PC-9 (cell line): Measurements from ENCODE around the gene MCTP1. TPM values are rescaled to one million over a fixed set of nuclear protein-coding genes. Genes with fewer than 3 reads are reported as not detected.

Experiments used
- BruUV-seq: library from RNA; stranded (reverse); fragments of 400-500 nt; replicated peaks from 2 replicates; lab custom pipeline; 2021; lab: Mats Ljungman, UMichigan
- CTCF ChIA-PET: fragments of 300-600 bp; sonication (Branson Sonifier 250); formaldehyde crosslinking; loops from one replicate; lab custom pipeline; 2022; ENCODE audit warnings: antibody characterized with exemption; lab: Charles Lee
- POLR2A ChIA-PET: fragments of 300-600 bp; sonication (Branson Sonifier 250); formaldehyde crosslinking; loops from one replicate; lab custom pipeline; 2022; ENCODE audit warnings: antibody characterized with exemption; ENCODE audit not compliant: unreplicated experiment; lab: Charles Lee
- DNase-seq, 2 experiments: peaks; one replicate each; pipeline versions ENCODE4 v3.0.0 to v3.0.0-alpha.2; 2015 to 2022; ENCODE audit warnings: mixed read lengths in 1 of 2
- H2AFZ ChIP-seq: fragments of 200-600 bp; sonication (generic); 2 replicates; pipeline ENCODE4 v1.8.1; 2017; ENCODE audit warnings: antibody characterized with exemption
- H3F3A ChIP-seq: fragments of 200-600 bp; sonication (generic); 2 replicates; pipeline ENCODE4 v1.8.1; 2017; ENCODE audit warnings: antibody characterized with exemption, mild to moderate bottlenecking, low read depth; ENCODE audit not compliant: insufficient read depth
- H3K27ac ChIP-seq: fragments of 200-600 bp; sonication (generic); 2 replicates; pipeline ENCODE4 v1.6.1; 2016; ENCODE audit warnings: mixed run types
- H3K27me3 ChIP-seq: fragments of 200-600 bp; sonication (generic); 2 replicates; pipeline ENCODE4 v1.6.1; 2016; ENCODE audit warnings: low read depth, mixed run types; ENCODE audit not compliant: insufficient read depth
- H3K36me3 ChIP-seq: fragments of 200-600 bp; sonication (generic); 2 replicates; pipeline ENCODE4 v1.6.1; 2016; ENCODE audit warnings: low read depth, mixed run types
- H3K4me1 ChIP-seq: fragments of 200-600 bp; sonication (generic); replicated peaks from 2 replicates; pipeline ENCODE4 v1.6.1; 2016; ENCODE audit warnings: mixed run types; ENCODE audit not compliant: insufficient read depth
- H3K4me2 ChIP-seq: fragments of 200-600 bp; sonication (generic); 2 replicates; pipeline ENCODE4 v1.6.1; 2017; ENCODE audit warnings: mixed run types
- H3K4me3 ChIP-seq: fragments of 200-600 bp; sonication (generic); 2 replicates; pipeline ENCODE4 v1.6.1; 2016; ENCODE audit warnings: mixed run types
- H3K79me2 ChIP-seq: fragments of 200-600 bp; sonication (generic); 2 replicates; pipeline ENCODE4 v1.6.1; 2017; ENCODE audit warnings: low read depth, mixed run types
- H3K9me2 ChIP-seq: fragments of 200-600 bp; sonication (generic); 2 replicates; pipeline ENCODE4 v1.8.1; 2017; ENCODE audit warnings: mild to moderate bottlenecking; ENCODE audit not compliant: insufficient read depth
- H3K9me3 ChIP-seq: fragments of 200-600 bp; sonication (generic); 2 replicates; pipeline ENCODE4 v1.8.1; 2016; ENCODE audit warnings: low read depth; ENCODE audit not compliant: insufficient read depth
- H4K20me1 ChIP-seq: fragments of 200-600 bp; sonication (generic); 2 replicates; pipeline ENCODE4 v1.8.1; 2017; ENCODE audit not compliant: insufficient read depth
- EZH2 ChIP-seq: fragments of 200-600 bp; sonication (generic); IDR thresholded peaks from 2 replicates; pipeline ENCODE4 v1.8.0; 2017; ENCODE audit warnings: antibody characterized with exemption, low read depth
- intact Hi-C: fragments of 100-400 bp; cut with micrococcal nuclease; formaldehyde crosslinking; loops from one replicate; pipeline ENCODE4 v1.10.0; 2022; ENCODE audit not compliant: unreplicated experiment
- total RNA-seq: library from RNA; stranded (reverse); gene quantifications from 2 replicates; pipeline ENCODE4 v1.2.3, GENCODE V29; 2021
- TF ChIP-seq, protein P1 (sequence below): fragments of 200-600 bp; sonication (generic); conservative IDR thresholded peaks from 2 replicates; pipeline ENCODE4 v1.6.1; 2017; ENCODE audit warnings: mixed run types, antibody characterized with exemption, mild to moderate bottlenecking, moderate library complexity

Gene MCTP1
- total RNA-seq, 1 experiment from 2014 or later = 3.9 TPM

DNA sequence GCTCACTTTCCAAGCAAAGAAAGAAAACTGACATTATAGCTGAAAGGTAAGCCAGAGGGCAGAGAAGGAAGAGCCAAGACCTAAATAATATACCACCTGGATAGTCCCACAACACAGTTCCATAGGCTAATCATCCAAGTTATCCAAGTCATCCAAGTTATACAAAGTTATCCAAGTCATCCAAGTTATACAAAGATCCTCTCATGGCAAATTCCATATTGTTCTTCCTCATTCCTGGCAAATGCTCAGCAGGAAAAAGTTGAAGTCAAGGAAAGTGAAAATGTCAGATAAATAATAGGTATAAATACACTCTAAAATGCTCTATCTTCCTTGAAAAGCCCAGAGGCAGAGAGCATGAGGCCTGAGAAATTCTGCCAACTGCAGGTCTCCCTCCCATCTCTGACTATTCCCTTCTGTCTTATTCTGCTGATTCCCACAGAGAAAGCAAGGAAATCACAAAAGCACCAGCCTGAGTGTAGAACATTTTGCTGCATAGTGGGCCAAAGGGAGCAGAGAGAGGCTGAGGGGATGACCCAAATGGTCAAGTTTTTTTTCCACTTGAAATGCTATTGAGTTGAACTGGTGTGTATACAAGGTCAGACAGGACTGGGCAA lies 12.5 kb downstream of the MCTP1 start:
- DNase-seq = no peak
- no peaks in the 10 kb centered on the region for H3K9me3 ChIP-seq
- TF ChIP-seq, protein P1, sequence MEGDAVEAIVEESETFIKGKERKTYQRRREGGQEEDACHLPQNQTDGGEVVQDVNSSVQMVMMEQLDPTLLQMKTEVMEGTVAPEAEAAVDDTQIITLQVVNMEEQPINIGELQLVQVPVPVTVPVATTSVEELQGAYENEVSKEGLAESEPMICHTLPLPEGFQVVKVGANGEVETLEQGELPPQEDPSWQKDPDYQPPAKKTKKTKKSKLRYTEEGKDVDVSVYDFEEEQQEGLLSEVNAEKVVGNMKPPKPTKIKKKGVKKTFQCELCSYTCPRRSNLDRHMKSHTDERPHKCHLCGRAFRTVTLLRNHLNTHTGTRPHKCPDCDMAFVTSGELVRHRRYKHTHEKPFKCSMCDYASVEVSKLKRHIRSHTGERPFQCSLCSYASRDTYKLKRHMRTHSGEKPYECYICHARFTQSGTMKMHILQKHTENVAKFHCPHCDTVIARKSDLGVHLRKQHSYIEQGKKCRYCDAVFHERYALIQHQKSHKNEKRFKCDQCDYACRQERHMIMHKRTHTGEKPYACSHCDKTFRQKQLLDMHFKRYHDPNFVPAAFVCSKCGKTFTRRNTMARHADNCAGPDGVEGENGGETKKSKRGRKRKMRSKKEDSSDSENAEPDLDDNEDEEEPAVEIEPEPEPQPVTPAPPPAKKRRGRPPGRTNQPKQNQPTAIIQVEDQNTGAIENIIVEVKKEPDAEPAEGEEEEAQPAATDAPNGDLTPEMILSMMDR = no peak
- TF ChIP-seq EZH2 = no peak
- H4K20me1 ChIP-seq = no peaks in the 10 kb centered on the region
- peaks cover 8% of the 10 kb centered on the region; the same call in 1 of the 2 replicates for H3K27me3 ChIP-seq
- no peaks in the 10 kb centered on the region for H3K4me1 ChIP-seq
- no TSS peak for BruUV-seq
- no peak overlapping the region for H3K4me2 ChIP-seq
- no peaks in the 10 kb centered on the region for H3F3A ChIP-seq
- no peaks in the 10 kb centered on the region for H3K9me2 ChIP-seq
- no peak overlapping the region for H3K27ac ChIP-seq
- H3K36me3 ChIP-seq = no peaks in the 10 kb centered on the region
- no peaks in the 10 kb centered on the region for H3K79me2 ChIP-seq
- no peak overlapping the region for H3K4me3 ChIP-seq
- ChIA-PET POLR2A (interaction anchor here (0.7 kb wide), 1 partner anchor 1071 kb away, joined by 3 read pairs; no protein-coding TSS in a partner anchor), CTCF (no interaction called here)
- intact Hi-C loops = no loop called here
- no peak overlapping the region for H2AFZ ChIP-seq

DNA sequence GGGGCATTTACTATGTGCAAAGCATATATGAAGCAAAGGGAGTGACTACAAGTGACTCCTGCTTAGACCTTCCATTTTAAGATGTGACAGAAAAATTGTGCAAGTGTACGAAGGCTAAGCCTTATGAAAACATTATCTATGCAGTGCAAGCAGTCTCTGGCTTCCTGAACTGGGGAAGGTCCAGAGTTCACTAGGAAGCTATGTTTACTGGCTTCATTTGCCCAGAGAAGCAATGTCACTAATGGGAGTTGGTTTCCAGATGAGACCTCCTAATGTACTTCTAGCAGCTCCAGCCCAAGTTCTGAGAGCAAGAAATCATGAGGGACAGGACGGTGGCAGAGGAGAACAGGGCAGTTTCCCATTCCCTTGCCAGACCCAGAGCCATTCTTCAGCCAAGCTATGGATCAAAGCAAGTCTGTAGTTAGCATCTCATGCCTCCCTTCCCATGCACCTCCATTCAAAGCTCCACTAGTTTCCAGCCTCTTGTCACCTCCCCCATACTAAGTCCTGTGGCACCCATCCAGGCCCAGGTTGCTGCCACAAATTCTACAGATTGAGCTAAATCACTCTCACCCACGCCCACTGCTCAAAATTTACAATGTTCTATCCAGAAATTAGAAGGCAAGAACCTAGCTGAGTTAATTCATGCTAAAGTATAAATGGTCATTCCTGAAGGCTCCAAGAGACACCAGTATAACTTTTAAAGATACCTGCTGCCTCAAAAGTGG lies 21.8 kb downstream of the MCTP1 start:
- no peak overlapping the region for H3K4me3 ChIP-seq
- DNase-seq = no peak
- no peak overlapping the region for H3K4me2 ChIP-seq
- intact Hi-C loops = no loop called here
- peaks cover 2% of the 10 kb centered on the region; the same call in 1 of the 2 replicates for H3K27me3 ChIP-seq
- H3K9me3 ChIP-seq = no peaks in the 10 kb centered on the region
- no peaks in the 10 kb centered on the region for H3K4me1 ChIP-seq
- H2AFZ ChIP-seq = no peak overlapping the region
- no peak overlapping the region for H3K27ac ChIP-seq
- H3K79me2 ChIP-seq = no peaks in the 10 kb centered on the region
- no peaks in the 10 kb centered on the region for H3K9me2 ChIP-seq
- TF ChIP-seq EZH2 = no peak
- TF ChIP-seq, protein P1 = no peak
- ChIA-PET POLR2A (no interaction called here), CTCF (interaction anchor here (1.1 kb wide), 1 partner anchor 294 kb away, joined by 4 read pairs; no protein-coding TSS in a partner anchor)
- no peaks in the 10 kb centered on the region for H4K20me1 ChIP-seq
- H3K36me3 ChIP-seq = no peaks in the 10 kb centered on the region
- no TSS peak for BruUV-seq
- no peaks in the 10 kb centered on the region for H3F3A ChIP-seq

DNA sequence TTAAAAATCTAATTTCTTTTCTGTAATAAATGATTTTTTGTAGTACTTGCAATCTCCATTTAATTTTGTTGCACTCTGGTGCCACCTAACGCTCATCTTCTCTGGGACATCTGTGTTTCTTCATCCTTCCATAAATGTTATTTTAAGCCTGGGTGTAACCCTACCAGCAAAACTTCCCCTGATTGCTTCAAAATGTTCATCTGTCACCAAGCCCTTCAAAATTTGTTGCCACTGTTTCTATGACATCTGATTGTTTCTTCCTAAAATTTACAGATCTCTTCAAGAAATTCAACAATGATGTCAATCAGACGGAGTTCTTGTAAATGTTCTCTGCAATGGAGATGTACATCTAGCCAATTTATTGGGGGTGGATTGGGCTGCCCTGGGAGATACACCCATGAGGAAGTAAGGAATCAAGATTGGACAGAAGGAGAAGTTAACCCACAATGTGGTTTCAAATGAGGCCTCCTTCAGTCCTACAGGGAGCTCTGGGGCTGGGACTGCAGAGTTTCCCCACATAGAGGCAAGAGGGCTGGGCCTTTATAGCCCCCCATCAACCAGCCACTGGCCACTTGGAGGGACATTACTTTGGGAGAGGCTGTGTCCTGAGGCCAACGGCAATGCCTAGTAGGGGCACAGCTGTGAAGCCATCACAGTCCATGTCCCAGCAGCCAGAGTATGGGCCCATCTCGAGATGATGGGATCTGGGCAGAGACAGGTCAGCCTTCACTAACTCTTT lies 23.3 kb downstream of the MCTP1 start:
- no peak overlapping the region for H3K27ac ChIP-seq
- no peaks in the 10 kb centered on the region for H4K20me1 ChIP-seq
- TF ChIP-seq, protein P1 = peak; percentile 72
- TF ChIP-seq EZH2 = no peak
- H3F3A ChIP-seq = no peaks in the 10 kb centered on the region
- H3K4me3 ChIP-seq = no peak overlapping the region
- no TSS peak for BruUV-seq
- H3K36me3 ChIP-seq = no peaks in the 10 kb centered on the region
- H3K27me3 ChIP-seq = no peaks in the 10 kb centered on the region
- H3K4me1 ChIP-seq = no peaks in the 10 kb centered on the region
- intact Hi-C loops = loop anchor here (1.0 kb wide), 1 partner anchor 292 kb away; no protein-coding TSS in a partner anchor
- ChIA-PET POLR2A (no interaction called here), CTCF (no interaction called here)
- H3K79me2 ChIP-seq = no peaks in the 10 kb centered on the region
- no peak overlapping the region for H2AFZ ChIP-seq
- no peaks in the 10 kb centered on the region for H3K9me3 ChIP-seq
- H3K9me2 ChIP-seq = no peaks in the 10 kb centered on the region
- peak in 1 of 2 experiments; percentile 17 for DNase-seq
- H3K4me2 ChIP-seq = no peak overlapping the region
